HG03378 (cell line): ENCODE measurements around the gene NFATC2IP.
"Not testable (repeated sequence)": the region's sequence is repeated elsewhere in the genome, so short reads cannot be mapped to it uniquely, and the experiment has no call there.

ENCODE experiments used
- ATAC-seq: cut with Tn5 transposase; IDR thresholded peaks from one replicate; pipeline ENCODE4 v1.9.1; 2021; ENCODE audit warnings: mild to moderate bottlenecking, moderate library complexity; ENCODE audit not compliant: unreplicated experiment

The NFATC2IP gene

GRCh38 chr16:28964496-28964895 is 13.8 kb downstream of the NFATC2IP start:
- no peak for ATAC-seq

GRCh38 chr16:28967156-28967555 is 16.4 kb downstream of the NFATC2IP start:
- ATAC-seq: no peak

- not testable (repeated sequence) for ATAC-seq
Observed at GRCh38 chr16:28969696-28970095, 19.0 kb downstream of the NFATC2IP start.

GRCh38 chr16:28974007-28974436 is 23.3 kb downstream of the NFATC2IP start:
- peak; percentile 10 for ATAC-seq

- ATAC-seq: peak; percentile 75
Observed at GRCh38 chr16:28974437-28975157, 23.9 kb downstream of the NFATC2IP start, which contains the start of gene SPNS1. Gene SPNS1, plus strand, starts transcription at chr16:28974778. Its CDS starts 374 bp downstream, at chr16:28975152.

- ATAC-seq: no peak
Observed at GRCh38 chr16:28975158-28975599, 24.4 kb downstream of the NFATC2IP start.

- no peak for ATAC-seq
Observed at GRCh38 chr16:28977703-28978662, 27.2 kb downstream of the NFATC2IP start.

- not testable (repeated sequence) for ATAC-seq
Observed at GRCh38 chr16:28980330-28980729, 29.6 kb downstream of the NFATC2IP start.

- no peak for ATAC-seq
Observed at GRCh38 chr16:28980929-28981328, 30.2 kb downstream of the NFATC2IP start.

- ATAC-seq: no peak
Observed at GRCh38 chr16:28981517-28981916, 30.8 kb downstream of the NFATC2IP start.

GRCh38 chr16:28982418-28982817 is 31.7 kb downstream of the NFATC2IP start:
- ATAC-seq: no peak

GRCh38 chr16:28982949-28983348 is 32.2 kb downstream of the NFATC2IP start:
- no peak for ATAC-seq

GRCh38 chr16:28983644-28984043 is 32.9 kb downstream of the NFATC2IP start:
- ATAC-seq: no peak

- no peak for ATAC-seq
Observed at GRCh38 chr16:28984091-28984490, 33.4 kb downstream of the NFATC2IP start.

- no peak for ATAC-seq
Observed at GRCh38 chr16:28984619-28985135, 33.9 kb downstream of the NFATC2IP start, which contains the start of gene LAT. Gene LAT, plus strand, starts transcription at chr16:28985052. Its CDS starts 366 bp downstream, at chr16:28985418.

- ATAC-seq: no peak
Observed at GRCh38 chr16:28985211-28986041, 34.7 kb downstream of the NFATC2IP start.

- ATAC-seq: no peak
Observed at GRCh38 chr16:28986046-28986445, 35.3 kb downstream of the NFATC2IP start.

- no peak for ATAC-seq
Observed at GRCh38 chr16:28986492-28986891, 35.8 kb downstream of the NFATC2IP start.

GRCh38 chr16:28987170-28987853 is 36.6 kb downstream of the NFATC2IP start:
- no peak for ATAC-seq

- ATAC-seq: no peak
Observed at GRCh38 chr16:28989363-28989762, 38.6 kb downstream of the NFATC2IP start.
